A673 (cell line): Measurements from ENCODE around the gene H3-3A.

Source experiments
- CTCF ChIP-seq: fragments of 300-800, 200-600 bp; sonication (generic); conservative IDR thresholded peaks from 2 replicates; pipeline ENCODE4 v1.5.1; 2017; ENCODE audit warnings: low read depth, mild to moderate bottlenecking, antibody characterized with exemption, low read length, moderate library complexity, mixed read lengths
- EZH2 ChIP-seq: fragments of 200-600 bp; sonication (generic); IDR thresholded peaks from 2 replicates; pipeline ENCODE4 v1.6.1; 2017; ENCODE audit warnings: borderline replicate concordance, low read depth, mild to moderate bottlenecking, mixed read lengths, antibody characterized with exemption, low read length; ENCODE audit not compliant: poor library complexity, severe bottlenecking

GRCh38 chr1:226119169-226119568 lies 56.7 kb downstream of the H3-3A start:
- no peak for TF ChIP-seq CTCF
- TF ChIP-seq EZH2, result no peak
